ENCODE measurements around the gene RRM2.
A peak's percentile ranks its signal among the peaks of the same experiment; 100 is the strongest.
"Not testable (repeated sequence)": the region's sequence is repeated elsewhere in the genome, so short reads cannot be mapped to it uniquely, and the experiment has no call there.

The RRM2 gene

DNA sequence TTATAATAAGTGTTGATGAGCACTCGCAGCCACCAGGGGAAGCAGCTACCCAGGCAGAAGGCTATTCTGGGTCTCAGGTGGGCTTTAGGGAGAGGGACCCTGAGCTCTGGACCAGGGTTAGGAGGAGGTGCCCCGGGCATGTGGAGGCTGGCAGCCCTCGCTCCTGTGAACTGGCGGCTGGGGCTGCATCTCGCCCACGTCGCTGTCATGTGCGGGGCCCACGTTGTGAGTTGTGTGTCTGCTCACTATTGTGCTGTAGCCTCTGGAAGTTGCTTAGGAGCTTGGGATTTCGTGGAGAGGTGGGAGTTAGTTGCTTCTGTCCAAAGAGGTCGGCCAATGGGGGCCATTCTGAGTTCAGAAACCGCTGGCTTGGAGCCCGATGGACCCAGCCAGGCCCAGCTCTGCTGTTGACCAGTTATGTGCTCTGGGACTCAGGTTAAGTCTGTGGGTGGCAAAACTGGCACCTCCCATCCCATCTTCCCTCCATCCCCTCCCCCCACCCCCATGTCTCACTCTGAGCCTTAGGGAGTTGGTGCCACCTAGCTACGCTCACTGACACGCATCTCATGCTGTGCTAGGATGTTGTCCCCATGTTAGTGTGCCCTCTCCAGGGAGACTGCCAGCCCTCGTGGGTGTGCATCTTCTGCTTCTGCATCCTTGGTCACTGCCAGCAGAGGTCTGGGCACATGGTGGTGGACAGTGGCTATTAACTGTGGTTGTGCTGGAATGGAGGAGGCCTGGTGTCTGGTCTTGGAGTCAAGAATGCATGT lies 18.5 kb downstream of the RRM2 start:
- TF ChIP-seq, protein P1, sequence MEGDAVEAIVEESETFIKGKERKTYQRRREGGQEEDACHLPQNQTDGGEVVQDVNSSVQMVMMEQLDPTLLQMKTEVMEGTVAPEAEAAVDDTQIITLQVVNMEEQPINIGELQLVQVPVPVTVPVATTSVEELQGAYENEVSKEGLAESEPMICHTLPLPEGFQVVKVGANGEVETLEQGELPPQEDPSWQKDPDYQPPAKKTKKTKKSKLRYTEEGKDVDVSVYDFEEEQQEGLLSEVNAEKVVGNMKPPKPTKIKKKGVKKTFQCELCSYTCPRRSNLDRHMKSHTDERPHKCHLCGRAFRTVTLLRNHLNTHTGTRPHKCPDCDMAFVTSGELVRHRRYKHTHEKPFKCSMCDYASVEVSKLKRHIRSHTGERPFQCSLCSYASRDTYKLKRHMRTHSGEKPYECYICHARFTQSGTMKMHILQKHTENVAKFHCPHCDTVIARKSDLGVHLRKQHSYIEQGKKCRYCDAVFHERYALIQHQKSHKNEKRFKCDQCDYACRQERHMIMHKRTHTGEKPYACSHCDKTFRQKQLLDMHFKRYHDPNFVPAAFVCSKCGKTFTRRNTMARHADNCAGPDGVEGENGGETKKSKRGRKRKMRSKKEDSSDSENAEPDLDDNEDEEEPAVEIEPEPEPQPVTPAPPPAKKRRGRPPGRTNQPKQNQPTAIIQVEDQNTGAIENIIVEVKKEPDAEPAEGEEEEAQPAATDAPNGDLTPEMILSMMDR (IDR thresholded peaks at IDR 0.05; ENCODE audit: insufficient read depth, missing control alignments): no peak
- no peak for FAIRE-seq

DNA sequence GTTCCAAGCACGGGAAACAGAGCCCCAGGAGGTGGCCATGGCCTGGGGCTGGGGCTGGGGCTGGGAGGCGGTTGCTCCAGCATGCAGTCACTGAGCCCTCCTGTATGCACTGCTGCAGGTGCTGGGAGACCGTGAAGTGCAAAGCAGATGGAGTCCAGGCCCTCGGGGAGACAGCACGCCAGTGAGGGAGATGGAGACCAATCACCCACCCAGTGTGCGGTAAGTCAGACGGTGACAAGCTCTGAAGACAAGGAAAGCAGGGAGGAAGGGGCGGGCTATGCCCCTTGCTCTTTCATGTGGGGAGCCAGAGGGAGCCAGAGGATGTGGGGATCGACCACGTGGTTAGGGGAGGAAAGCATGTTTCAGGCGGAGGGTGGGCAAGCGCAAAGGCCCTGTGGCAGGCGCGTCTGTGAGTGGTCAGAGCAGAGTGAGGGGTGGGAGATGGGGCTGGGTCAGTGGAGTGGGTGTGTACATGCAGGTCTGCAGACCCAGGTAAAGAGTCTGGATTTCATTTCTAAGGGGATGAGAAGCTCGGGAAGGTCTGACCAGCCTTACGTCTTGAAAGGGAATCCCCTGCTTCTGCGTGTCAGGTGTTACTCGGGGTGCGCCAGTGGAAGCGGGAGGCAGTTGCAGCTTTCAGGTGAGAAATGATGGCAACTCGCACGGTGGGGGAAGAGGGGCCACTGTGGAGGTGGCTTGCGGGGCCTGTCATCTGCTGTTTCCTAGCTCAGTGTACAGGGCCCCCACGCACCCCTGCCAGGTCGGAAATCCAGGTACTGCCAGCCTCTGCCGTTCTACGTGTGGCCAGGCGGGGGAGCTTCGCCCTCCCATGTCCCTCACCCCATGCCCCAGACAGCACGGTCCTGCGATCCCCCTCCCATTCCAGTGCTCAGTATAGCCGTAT lies 19.4 kb downstream of the RRM2 start:
- DNase-seq (ENCODE audit: insufficient read length, low spot score) (no peak), FAIRE-seq (no peak)
- TF ChIP-seq, protein P1 (IDR thresholded peaks at IDR 0.05; ENCODE audit: insufficient read depth, missing control alignments): peak; percentile 43

More for the DNA sequence above, 18.5 kb downstream of the RRM2 start:
- no peak for DNase-seq (ENCODE audit: insufficient read length, low spot score)

DNA sequence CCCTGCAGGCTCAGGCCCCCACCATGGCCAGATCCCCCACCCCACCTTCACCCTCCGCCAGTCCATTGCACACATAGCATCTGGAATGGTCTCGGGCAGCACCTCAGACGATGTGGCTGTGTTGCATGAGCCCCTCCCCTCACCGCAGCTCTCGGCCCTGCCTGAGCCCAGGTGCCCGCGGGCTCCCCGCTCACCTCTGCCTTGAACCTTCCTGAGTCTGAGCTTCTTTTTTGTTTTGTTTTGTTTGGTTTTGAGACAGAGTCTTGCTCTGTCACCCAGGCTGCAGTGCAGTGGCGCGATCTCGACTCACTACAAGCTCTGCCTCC lies 20.1 kb downstream of the RRM2 start:
- TF ChIP-seq, protein P1 (IDR thresholded peaks at IDR 0.05; ENCODE audit: insufficient read depth, missing control alignments): no peak
- DNase-seq (ENCODE audit: insufficient read length, low spot score) (no peak), FAIRE-seq (no peak)

DNA sequence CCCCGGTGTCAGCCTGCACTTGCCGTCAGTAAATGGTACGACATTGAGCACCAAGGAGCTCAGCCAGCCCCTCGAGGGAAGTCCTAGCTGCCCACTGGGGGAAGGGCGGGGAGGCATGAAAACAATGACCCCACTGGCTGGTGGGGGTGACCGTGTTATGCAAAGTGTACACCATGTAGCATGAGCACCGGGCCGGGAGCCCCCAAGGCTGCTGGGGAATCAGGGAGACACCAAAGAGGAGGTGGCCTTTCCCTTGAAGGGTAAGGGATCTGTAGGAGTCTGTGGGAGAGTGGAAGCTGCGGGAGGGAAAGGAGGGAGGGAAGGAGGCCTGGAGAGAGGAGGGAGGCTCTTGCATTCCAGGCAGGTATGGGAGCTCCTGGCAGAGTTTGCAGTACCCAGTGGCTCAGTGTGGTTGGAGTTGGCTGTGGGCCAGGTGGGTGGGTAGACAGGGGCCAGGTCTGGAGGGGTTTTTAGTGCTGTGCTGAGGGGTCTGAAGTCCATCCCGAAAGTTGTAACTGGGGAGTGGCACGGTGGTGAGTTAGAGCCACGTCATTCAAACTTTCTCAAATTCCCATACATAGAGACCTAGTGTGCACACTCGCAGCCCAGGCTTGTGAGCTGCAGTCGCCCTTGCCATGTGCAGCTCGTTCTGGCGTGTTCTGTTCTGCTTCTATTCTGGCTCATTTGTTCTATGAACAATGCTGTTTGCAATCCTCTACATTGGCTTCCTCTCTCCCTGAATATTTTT lies 22.4 kb downstream of the RRM2 start:
- FAIRE-seq (no peak), DNase-seq (ENCODE audit: insufficient read length, low spot score) (no peak)
- TF ChIP-seq, protein P1 (IDR thresholded peaks at IDR 0.05; ENCODE audit: insufficient read depth, missing control alignments): no peak

DNA sequence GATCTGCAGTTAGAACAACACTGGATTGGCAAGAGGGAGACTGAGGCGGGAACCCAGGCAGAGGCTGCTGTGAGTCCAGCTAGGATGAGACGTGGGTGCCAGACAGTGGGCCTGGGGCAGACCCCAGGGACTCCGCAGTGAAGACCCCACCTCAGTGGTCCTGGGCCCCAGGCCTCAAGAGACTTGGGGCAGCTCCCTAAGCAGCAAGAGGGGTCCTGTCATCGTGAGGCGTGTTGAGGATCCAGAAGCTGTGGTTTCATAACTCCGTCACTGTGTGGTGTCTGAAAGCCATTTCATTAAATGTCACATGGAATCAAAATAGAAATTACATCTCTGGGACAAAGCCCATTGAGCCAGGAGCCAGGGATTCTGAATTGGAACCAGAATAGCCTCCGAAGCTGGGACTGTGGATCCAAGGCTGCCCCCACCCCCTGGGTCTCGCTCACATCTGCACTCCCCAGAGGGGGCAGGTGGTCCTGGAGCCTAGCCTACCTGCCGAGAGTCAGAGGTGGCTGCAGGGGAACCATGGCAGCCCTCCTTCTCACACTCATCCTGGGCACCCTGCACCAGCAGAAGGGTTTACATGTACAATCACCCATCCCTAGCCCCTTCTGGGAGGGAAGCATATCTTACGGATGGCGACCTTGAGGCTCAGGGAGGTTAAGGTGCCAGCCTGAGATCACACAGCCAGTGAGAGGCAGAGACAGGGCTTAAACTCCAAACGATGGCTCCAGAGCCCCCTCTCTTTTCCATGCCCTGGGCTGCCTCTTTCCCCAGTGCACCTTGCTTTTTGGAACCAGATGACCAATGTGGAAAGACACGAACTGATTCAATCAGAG lies 23.2 kb downstream of the RRM2 start:
- DNase-seq (ENCODE audit: insufficient read length, low spot score) (no peak), FAIRE-seq (no peak)
- TF ChIP-seq, protein P1 (IDR thresholded peaks at IDR 0.05; ENCODE audit: insufficient read depth, missing control alignments): no peak

DNA sequence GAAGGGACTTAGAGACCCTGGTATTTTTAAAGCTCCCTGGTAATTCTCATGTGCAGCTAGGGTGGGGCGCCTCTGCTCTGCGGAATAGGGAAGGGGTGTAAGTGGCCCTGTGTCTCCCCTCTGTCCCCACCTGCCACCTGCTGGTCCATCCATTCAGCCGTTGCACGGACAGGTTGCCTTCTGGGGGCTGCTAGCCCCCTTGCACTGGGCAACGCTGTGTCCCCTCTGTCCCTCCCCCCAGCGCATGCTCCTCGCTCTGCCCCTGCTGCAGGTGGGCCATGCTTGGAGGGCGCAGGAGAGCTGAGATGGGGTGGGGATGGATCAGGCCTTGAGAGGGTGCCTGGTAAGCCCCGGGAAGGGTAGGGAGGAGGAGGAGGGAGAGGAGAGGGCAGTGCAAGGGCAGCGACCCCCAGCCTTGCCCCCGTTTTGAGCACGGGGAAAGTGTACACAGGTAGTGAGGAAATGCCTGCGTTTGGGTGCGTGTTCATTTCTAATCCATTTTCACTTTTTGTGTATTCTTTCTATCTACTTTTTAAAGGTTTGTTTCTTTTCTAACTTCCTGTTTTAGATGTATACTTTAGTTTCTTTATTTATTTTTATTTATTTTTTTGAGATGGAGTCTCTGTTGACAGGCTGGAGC lies 23.9 kb downstream of the RRM2 start:
- DNase-seq (ENCODE audit: insufficient read length, low spot score) (no peak), FAIRE-seq (no peak)
- TF ChIP-seq, protein P1 (IDR thresholded peaks at IDR 0.05; ENCODE audit: insufficient read depth, missing control alignments): no peak

DNA sequence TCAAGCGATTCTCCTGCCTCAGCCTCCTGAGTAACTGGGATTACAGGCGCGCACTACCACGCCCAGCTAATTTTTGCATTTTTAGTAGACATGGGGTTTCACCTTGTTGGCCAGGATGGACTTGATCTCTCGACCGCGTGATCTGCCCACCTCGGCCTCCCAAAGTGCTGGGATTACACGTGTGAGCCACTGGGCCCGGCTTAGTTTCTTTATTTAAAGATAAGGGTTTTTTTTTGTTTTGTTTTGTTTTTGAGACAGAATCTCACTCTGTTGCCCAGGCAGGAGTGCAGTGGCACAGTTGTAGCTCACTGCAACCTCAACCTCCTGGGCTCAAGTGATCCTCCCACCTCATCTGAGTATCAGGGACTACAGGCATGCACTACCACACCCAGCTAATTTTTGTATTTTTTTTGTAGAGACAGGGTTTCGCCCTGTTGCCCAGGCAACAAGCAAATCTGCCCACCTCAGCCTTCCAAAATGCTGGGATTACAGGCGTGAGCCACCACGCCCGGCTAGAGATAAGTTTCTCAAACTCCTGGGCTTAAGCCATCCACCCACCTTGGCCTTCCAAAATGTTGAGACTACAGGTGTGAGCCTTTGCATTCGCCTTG lies 24.6 kb downstream of the RRM2 start:
- DNase-seq (ENCODE audit: insufficient read length, low spot score); FAIRE-seq: not testable (repeated sequence)
